D721Med (cell line): ENCODE data around the gene ZC3H7A.

Source experiments
- DNase-seq: peaks from one replicate; pipeline ENCODE4 v3.0.0; 2011; ENCODE audit warnings: low spot score; ENCODE audit not compliant: insufficient read length
- FAIRE-seq: peaks from 2 replicates; lab custom pipeline; 2011; peaks lifted over from hg19 to GRCh38; lab: Jason Lieb, UNC
- CTCF ChIP-seq: IDR thresholded peaks from 2 replicates; pipeline ENCODE4 v1.5.1; 2012; ENCODE audit warnings: mild to moderate bottlenecking, control low read depth; ENCODE audit not compliant: insufficient read depth; ENCODE audit errors: missing control alignments

ZC3H7A gene

GRCh38 chr16:11711662-11712061, 85.4 kb downstream of the ZC3H7A start:
- no peak for DNase-seq
- no peak for FAIRE-seq
- TF ChIP-seq CTCF: no peak

- no peak for FAIRE-seq
- TF ChIP-seq CTCF: no peak
Measured at GRCh38 chr16:11708421-11708820, 88.6 kb downstream of the ZC3H7A start.

GRCh38 chr16:11707679-11708197, 89.3 kb downstream of the ZC3H7A start:
- no peak for DNase-seq
- FAIRE-seq: no peak
- no peak for TF ChIP-seq CTCF

More at GRCh38 chr16:11708421-11708820, 88.6 kb downstream of the ZC3H7A start:
- DNase-seq: no peak

- no peak for TF ChIP-seq CTCF
- DNase-seq (no peak), FAIRE-seq (no peak)
Measured at GRCh38 chr16:11706180-11706742, 90.8 kb downstream of the ZC3H7A start.

- DNase-seq: no peak
- no peak for FAIRE-seq
- no peak for TF ChIP-seq CTCF
Measured at GRCh38 chr16:11705311-11706025, 91.6 kb downstream of the ZC3H7A start.
